ENCODE results near the gene GET3. TPM values are rescaled to one million over a fixed set of nuclear protein-coding genes. Genes with fewer than 3 reads are reported as not detected.
A peak's percentile ranks its signal among the peaks of the same experiment; 100 is the strongest.
"Not testable (repeated sequence)": the region's sequence is repeated elsewhere in the genome, so short reads cannot be mapped to it uniquely, and the experiment has no call there.

Gene GET3
- total RNA-seq, 1 donor from 2014 or later, result 43.6 TPM

DNA sequence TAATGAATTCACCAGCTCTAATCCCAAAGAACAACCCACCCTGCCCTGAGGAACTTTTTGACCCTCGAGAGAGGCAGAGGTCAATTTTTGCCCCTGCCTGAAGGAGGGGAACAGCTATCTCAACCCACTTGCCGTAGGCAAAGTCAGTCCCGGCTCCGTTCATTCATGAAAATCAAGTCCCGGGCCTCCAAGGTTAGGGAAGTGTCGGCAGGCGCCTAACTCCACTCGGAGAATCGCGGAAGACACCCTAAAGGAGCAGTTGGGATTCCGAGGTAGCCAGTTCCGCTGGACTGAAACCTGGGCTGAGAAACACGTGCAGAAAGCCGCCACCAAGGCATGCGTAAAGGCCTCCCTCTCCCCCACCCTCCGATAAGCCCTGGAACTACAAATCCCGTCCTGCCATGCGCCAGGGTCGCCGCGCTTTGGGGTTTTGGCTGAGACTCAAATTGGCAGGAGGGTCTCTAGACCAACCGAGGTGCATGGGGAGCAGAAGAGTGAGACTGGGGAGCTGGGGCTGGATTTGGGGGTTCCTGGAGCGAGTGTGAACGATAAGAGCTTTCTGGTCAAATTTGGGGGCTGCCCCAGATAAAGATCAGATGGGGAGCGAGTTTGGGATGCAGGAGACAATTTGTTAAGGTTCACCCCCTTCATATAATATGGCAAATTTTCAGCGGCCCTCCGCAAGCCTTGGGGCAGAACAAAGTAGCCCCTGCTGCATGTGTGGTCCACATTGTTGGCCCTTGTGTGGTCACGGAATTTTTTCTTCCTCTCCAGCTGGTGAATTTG, 13.5 kb upstream of the GET3 start, which contains the start of gene TNPO2:
Gene TNPO2, minus strand, starts transcription at position 292 of the 786 bp plus-strand sequence. CDS start 2,955 bp downstream, outside the sequence.
- Histone ChIP-seq H3K9me3 (no peaks in the 10 kb centered on the region), H3K4me1 (peaks cover 4 to 29% of the 10 kb centered on the region in 2 donors), H3K36me3 (peaks cover 11 to 15% of the 10 kb centered on the region in 2 donors), H3K4me3 (peak within 1 kb of the TSS; percentile 66 to 95), H3K27ac (peak within 1 kb of the TSS; percentile 88 to 98), H3K27me3 (no peaks in the 10 kb centered on the region)
- TF ChIP-seq, protein P1, sequence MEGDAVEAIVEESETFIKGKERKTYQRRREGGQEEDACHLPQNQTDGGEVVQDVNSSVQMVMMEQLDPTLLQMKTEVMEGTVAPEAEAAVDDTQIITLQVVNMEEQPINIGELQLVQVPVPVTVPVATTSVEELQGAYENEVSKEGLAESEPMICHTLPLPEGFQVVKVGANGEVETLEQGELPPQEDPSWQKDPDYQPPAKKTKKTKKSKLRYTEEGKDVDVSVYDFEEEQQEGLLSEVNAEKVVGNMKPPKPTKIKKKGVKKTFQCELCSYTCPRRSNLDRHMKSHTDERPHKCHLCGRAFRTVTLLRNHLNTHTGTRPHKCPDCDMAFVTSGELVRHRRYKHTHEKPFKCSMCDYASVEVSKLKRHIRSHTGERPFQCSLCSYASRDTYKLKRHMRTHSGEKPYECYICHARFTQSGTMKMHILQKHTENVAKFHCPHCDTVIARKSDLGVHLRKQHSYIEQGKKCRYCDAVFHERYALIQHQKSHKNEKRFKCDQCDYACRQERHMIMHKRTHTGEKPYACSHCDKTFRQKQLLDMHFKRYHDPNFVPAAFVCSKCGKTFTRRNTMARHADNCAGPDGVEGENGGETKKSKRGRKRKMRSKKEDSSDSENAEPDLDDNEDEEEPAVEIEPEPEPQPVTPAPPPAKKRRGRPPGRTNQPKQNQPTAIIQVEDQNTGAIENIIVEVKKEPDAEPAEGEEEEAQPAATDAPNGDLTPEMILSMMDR (IDR thresholded peaks at IDR 0.05), result no peak
- DNase-seq (ENCODE audit: low spot score in 2 of 2), result peak in 1 of 2 donors; percentile 72
- intact Hi-C loops (cut with DNase I), result loop anchor here (1.0 to 2.0 kb wide), 2 partner anchors 10 to 27 kb away; partner anchors contain the start of genes FBXW9 and TRIR

DNA sequence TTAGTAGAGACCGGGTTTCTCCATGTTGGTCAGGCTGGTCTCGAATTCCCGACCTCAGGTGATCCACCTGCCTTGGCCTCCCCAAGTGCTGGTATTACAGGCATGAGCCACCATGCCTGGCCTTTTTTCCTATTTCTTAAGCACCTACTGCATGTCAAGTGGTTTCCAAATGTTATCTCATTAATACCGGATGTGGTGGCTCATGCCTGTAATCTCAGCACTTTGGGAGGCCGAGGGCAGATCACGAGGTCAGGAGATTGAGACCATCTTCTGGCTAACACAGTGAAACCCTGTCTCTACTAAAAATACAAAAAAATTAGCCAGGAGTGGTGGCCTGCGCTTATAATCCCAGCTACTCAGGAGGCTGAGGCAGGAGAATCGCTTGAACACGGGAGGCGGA, 11.7 kb upstream of the GET3 start:
- H3K9me3 ChIP-seq; H3K4me3 ChIP-seq; H3K27ac ChIP-seq; DNase-seq (ENCODE audit: low spot score in 2 of 2); H3K27me3 ChIP-seq; intact Hi-C loops (cut with DNase I): not testable (repeated sequence)
- Histone ChIP-seq H3K36me3 (peaks cover 15 to 30% of the 10 kb centered on the region in 2 donors), H3K4me1 (peaks cover 4 to 22% of the 10 kb centered on the region in 2 donors)

DNA sequence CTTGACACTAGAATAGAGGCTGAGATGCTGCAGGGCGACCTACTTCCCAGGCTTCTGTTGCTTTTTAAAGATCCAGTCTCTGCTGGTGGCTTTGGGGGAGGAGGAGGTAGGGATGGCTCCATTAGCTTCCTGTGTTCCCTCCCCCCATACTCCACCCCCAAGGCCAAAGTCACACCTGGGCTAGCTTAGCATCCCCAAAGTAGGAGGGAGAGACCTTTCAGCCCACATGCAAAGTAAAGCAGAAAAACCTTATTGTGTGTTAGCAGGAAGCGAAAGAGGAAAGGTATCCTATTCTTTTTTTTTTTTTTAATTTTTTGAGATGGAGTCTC, 10.3 kb upstream of the GET3 start:
- Histone ChIP-seq H3K4me3 (no peak overlapping the region), H3K9me3 (no peaks in the 10 kb centered on the region), H3K27me3 (no peaks in the 10 kb centered on the region), H3K36me3 (peaks cover 26 to 38% of the 10 kb centered on the region in 2 donors), H3K27ac (no peak overlapping the region), H3K4me1 (peaks cover 3 to 15% of the 10 kb centered on the region in 2 donors)
- intact Hi-C loops (cut with DNase I), result no loop called here
- TF ChIP-seq, protein P1 (IDR thresholded peaks at IDR 0.05), result no peak
- no peak for DNase-seq (ENCODE audit: low spot score in 2 of 2)

DNA sequence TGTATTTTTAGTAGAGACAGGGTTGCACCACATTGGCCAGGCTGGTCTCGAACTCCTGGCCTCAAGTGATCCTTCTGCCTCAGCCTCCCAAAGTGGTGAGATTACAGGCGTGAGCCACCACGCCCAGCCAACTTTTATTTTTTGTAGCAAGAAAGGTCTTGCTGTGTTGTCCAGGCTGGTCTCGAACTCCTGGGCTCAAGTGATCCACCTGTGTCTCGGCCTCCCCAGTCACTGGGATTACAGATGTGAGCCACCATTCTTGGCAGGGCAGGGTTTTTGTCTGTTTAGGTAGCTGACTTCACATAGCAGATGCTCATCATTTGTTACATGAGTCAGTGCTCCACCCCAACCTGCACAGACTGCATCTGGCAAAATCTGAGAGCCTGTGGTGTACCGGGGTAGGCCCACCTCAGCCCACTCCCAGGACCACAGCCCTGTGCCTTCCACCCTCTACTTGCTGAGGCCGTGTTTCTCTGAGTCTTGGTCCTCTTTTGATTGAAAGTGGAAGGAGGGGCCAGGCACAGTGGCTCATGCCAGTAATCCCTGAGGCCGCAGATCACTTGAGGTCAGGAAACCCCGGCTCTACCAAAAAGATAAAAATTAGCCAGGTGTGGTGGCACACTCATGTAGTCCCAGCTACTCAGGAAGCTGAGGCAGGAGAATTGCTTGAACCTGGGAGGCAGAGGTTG, 9.4 kb upstream of the GET3 start:
- intact Hi-C loops (cut with DNase I), result no loop called here
- TF ChIP-seq, protein P1 (IDR thresholded peaks at IDR 0.05), result no peak

DNA sequence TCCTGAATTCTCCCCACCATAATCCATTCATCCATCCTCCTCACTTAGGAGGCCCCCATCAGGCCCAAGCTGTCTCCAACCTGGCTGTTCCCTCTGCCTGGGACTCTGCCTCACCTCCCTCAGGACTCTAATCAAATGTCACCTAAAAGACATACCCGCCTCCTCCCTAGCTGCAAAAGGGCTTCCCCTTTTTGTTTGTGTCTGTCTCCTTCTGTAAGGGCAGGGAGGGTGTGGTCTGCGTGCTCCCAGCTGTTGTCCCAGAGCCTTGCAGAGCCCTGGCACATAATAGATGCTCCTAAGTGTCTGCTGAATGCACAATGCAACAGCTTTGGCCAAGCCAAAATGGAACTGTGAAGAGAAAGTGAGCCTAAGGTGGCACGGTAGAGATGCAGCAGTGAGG, 7.2 kb upstream of the GET3 start:
- intact Hi-C loops (cut with DNase I), result loop anchor here (10.0 kb wide), 1 partner anchor 435 kb away; the partner anchor contains the start of gene ZNF44
- Histone ChIP-seq H3K4me3 (no peak overlapping the region), H3K27ac (no peak overlapping the region), H3K4me1 (peaks cover 13 to 15% of the 10 kb centered on the region in 2 donors), H3K9me3 (no peaks in the 10 kb centered on the region), H3K27me3 (no peaks in the 10 kb centered on the region), H3K36me3 (peaks cover 26 to 38% of the 10 kb centered on the region in 2 donors)
- TF ChIP-seq, protein P1 (IDR thresholded peaks at IDR 0.05), result no peak
- no peak for DNase-seq (ENCODE audit: low spot score in 2 of 2)

More for the DNA sequence above, 9.4 kb upstream of the GET3 start:
- peaks cover 6 to 20% of the 10 kb centered on the region in 2 donors for H3K4me1 ChIP-seq
- no peaks in the 10 kb centered on the region for H3K9me3 ChIP-seq
- no peak overlapping the region for H3K4me3 ChIP-seq
- H3K27me3 ChIP-seq, result no peaks in the 10 kb centered on the region
- H3K36me3 ChIP-seq, result peaks cover 26 to 38% of the 10 kb centered on the region in 2 donors
- no peak for DNase-seq (ENCODE audit: low spot score in 2 of 2)
- H3K27ac ChIP-seq, result no peak overlapping the region

DNA sequence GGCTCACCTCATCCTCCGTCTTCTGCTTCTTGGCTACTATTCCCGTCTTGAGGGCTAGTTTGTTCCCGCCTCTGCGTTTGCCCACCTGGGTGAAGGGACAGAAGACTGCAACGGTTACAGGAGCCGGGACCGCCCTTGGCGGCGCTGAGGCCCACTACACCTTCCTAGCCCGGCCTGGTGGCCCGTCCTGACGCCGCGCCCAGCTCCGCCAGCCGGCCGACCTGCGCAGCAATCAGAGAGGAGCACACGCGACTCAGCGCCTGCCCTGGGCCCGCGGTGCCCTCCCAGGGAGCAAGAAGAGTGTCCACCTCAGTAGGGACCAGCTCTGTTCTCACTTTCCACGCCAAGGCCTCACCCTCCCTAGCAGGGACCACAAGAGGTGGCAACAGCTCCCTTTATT, 6.0 kb upstream of the GET3 start:
- Histone ChIP-seq H3K4me3 (no peak overlapping the region), H3K27me3 (no peaks in the 10 kb centered on the region), H3K9me3 (no peaks in the 10 kb centered on the region), H3K4me1 (peaks cover 14 to 17% of the 10 kb centered on the region in 2 donors), H3K36me3 (peaks cover 26 to 38% of the 10 kb centered on the region in 2 donors), H3K27ac (no peak overlapping the region)
- TF ChIP-seq, protein P1 (IDR thresholded peaks at IDR 0.05), result no peak
- DNase-seq (ENCODE audit: low spot score in 2 of 2), result no peak
- intact Hi-C loops (cut with DNase I), result loop anchor here (10.0 kb wide), 1 partner anchor 437 kb away; the partner anchor contains the start of gene ZNF44

All from ascending aorta (tissue), 2 donors.